HCT116 (cell line): ENCODE measurements around the gene ALDH1A1. TPM values are rescaled to one million over a fixed set of nuclear protein-coding genes. Genes with fewer than 3 reads are reported as not detected.

ENCODE experiments used
- ATAC-seq: fragments of 200-7000 bp; cut with Tn5 transposase; 2 replicates; pipeline ENCODE4 v1.9.1; 2020; ENCODE audit warnings: mild to moderate bottlenecking, moderate library complexity
- BruUV-seq: library from RNA; stranded (reverse); fragments of 400-500 nt; replicated peaks from 2 replicates; lab custom pipeline; 2021; lab: Mats Ljungman, UMichigan
- CTCF ChIA-PET: fragments of 300-600 bp; sonication (Branson Sonifier 250); formaldehyde crosslinking; loops from one replicate; lab custom pipeline; 2021; ENCODE audit warnings: antibody characterized with exemption; lab: Charles Lee
- POLR2A ChIA-PET: fragments of 300-600, 350-600 bp; sonication (Branson Sonifier 250); formaldehyde crosslinking; loops from one replicate; lab custom pipeline; 2021; ENCODE audit warnings: antibody characterized with exemption; lab: Charles Lee
- RAD21 ChIA-PET, 2 experiments: fragments of 300-600 bp; sonication (Branson Sonifier 250); formaldehyde crosslinking; loops; one replicate each; lab custom pipeline; 2023; ENCODE audit warnings: low total read pairs in 2 of 2; ENCODE audit not compliant: uncharacterized antibody in 2 of 2, unreplicated experiment in 2 of 2, low non-redundant PET in 1 of 2; lab: Charles Lee
- DNase-seq: peaks from one replicate; pipeline ENCODE4 v3.0.0-alpha.2; 2010; ENCODE audit warnings: low read depth, low spot score
- H2AFZ ChIP-seq: fragments of 200-600 bp; shearing (Covaris generic), sonication (generic); 2 replicates; pipeline ENCODE4 v1.6.1; 2017; ENCODE audit warnings: low read depth, mixed run types, mixed read lengths, antibody characterized with exemption, low read length; ENCODE audit not compliant: poor library complexity, severe bottlenecking
- H3K27ac ChIP-seq: 2 replicates; pipeline ENCODE4 v1.5.1; 2012; ENCODE audit warnings: low read depth, low read length
- H3K27me3 ChIP-seq: fragments of 200-600 bp; sonication (generic); 2 replicates; pipeline ENCODE4 v1.6.1; 2016; ENCODE audit warnings: mixed run types, low read length, mixed read lengths; ENCODE audit not compliant: insufficient read depth
- H3K36me3 ChIP-seq, 2 experiments: fragments of 200-500 bp in 1 of 2; fragments of 200-600 bp in 1 of 2; sonication (Bioruptor generic) in 1 of 2; sonication (generic) in 1 of 2; 2 replicates each; pipeline versions ENCODE4 v1.5.1 to v1.6.1; 2014 to 2016; ENCODE audit warnings: low read length in 2 of 2, inconsistent platforms in 1 of 2, mixed read lengths in 1 of 2, mixed run types in 1 of 2; ENCODE audit not compliant: insufficient read depth in 2 of 2, control insufficient read depth in 1 of 2
- H3K4me1 ChIP-seq, 2 experiments: fragments of 200-600 bp in 1 of 2; sonication (generic) in 1 of 2; 2 replicates each; pipeline versions ENCODE4 v1.5.1 to v1.6.1; 2012 to 2017; ENCODE audit warnings: low read length in 2 of 2, inconsistent platforms in 1 of 2, mild to moderate bottlenecking in 1 of 2, mixed read lengths in 1 of 2, mixed run types in 1 of 2, moderate library complexity in 1 of 2; ENCODE audit not compliant: insufficient read depth in 2 of 2, control insufficient read depth in 1 of 2
- H3K4me2 ChIP-seq: fragments of 200-600 bp; sonication (generic); 2 replicates; pipeline ENCODE4 v1.6.1; 2017; ENCODE audit warnings: mixed run types, low read length, mixed read lengths
- H3K4me3 ChIP-seq, 2 experiments: fragments of 200-600 bp in 1 of 2; sonication (generic) in 1 of 2; replicated peaks in 1 of 2; 2 replicates each; pipeline ENCODE4 v1.5.1; 2011 to 2016; ENCODE audit warnings: low read length in 2 of 2, control low read depth in 1 of 2, low read depth in 1 of 2, mild to moderate bottlenecking in 1 of 2, mixed read lengths in 1 of 2, mixed run types in 1 of 2
- H3K79me2 ChIP-seq: fragments of 200-600 bp; sonication (generic); 2 replicates; pipeline ENCODE4 v1.6.1; 2017; ENCODE audit warnings: mild to moderate bottlenecking, mixed run types, low read length, moderate library complexity, mixed read lengths; ENCODE audit not compliant: insufficient read depth
- H3K9ac ChIP-seq: fragments of 200-600 bp; sonication (generic); 2 replicates; pipeline ENCODE4 v1.6.1; 2016; ENCODE audit warnings: low read length, mixed read lengths
- H3K9me2 ChIP-seq: fragments of 200-600 bp; sonication (generic), shearing (Covaris generic); 2 replicates; pipeline ENCODE4 v1.6.1; 2017; ENCODE audit warnings: mixed run types, mild to moderate bottlenecking, moderate library complexity; ENCODE audit not compliant: insufficient read depth
- H3K9me3 ChIP-seq, 2 experiments: fragments of 200-500 bp in 1 of 2; fragments of 200-600 bp in 1 of 2; sonication (Bioruptor generic) in 1 of 2; sonication (generic) in 1 of 2; 2 replicates each; pipeline ENCODE4 v1.6.1; 2014 to 2017; ENCODE audit warnings: low read length in 2 of 2, mixed read lengths in 2 of 2, inconsistent platforms in 1 of 2, low read depth in 1 of 2, mild to moderate bottlenecking in 1 of 2, mixed run types in 1 of 2, moderate library complexity in 1 of 2; ENCODE audit not compliant: control insufficient read depth in 1 of 2, insufficient read depth in 1 of 2
- H4K20me1 ChIP-seq: fragments of 200-600 bp; sonication (generic), shearing (Covaris generic); 2 replicates; pipeline ENCODE4 v1.6.1; 2017; ENCODE audit warnings: mixed run types, mild to moderate bottlenecking, moderate library complexity; ENCODE audit not compliant: insufficient read depth
- CEBPB ChIP-seq: IDR thresholded peaks from 2 replicates; pipeline ENCODE4 v1.6.1; 2012; ENCODE audit warnings: low read depth
- CTCF ChIP-seq, 3 experiments: fragments of 200-600 bp in 1 of 3; sonication (generic) in 1 of 3; IDR thresholded peaks in 2 of 3; conservative IDR thresholded peaks in 1 of 3; 2 replicates each; pipeline ENCODE4 v1.5.1; 2012 to 2017; ENCODE audit warnings: low read depth in 2 of 3, low read length in 2 of 3, antibody characterized with exemption in 1 of 3, borderline replicate concordance in 1 of 3, control low read depth in 1 of 3, mild to moderate bottlenecking in 1 of 3, mixed read lengths in 1 of 3, mixed run types in 1 of 3, moderate library complexity in 1 of 3; ENCODE audit not compliant: insufficient read depth in 1 of 3
- ELF1 ChIP-seq: IDR thresholded peaks from 2 replicates; pipeline ENCODE4 v1.6.1; 2012; ENCODE audit warnings: low read depth, borderline replicate concordance
- POLR2AphosphoS5 ChIP-seq: IDR thresholded peaks from 2 replicates; pipeline ENCODE4 v1.6.1; 2011; ENCODE audit warnings: mild to moderate bottlenecking, low read depth, low read length, moderate library complexity
- RAD21 ChIP-seq: IDR thresholded peaks from 2 replicates; pipeline ENCODE4 v1.6.1; 2012; ENCODE audit warnings: low read depth, mild to moderate bottlenecking
- SIN3A ChIP-seq: IDR thresholded peaks from 2 replicates; pipeline ENCODE4 v1.6.1; 2012; ENCODE audit warnings: low read depth
- TCF7L2 ChIP-seq: IDR thresholded peaks from 2 replicates; pipeline ENCODE4 v1.7.0; 2011; ENCODE audit warnings: borderline replicate concordance, inconsistent platforms; ENCODE audit not compliant: insufficient read depth, insufficient read length; ENCODE audit errors: extremely low read depth
- intact Hi-C: fragments of 100-400 bp; cut with micrococcal nuclease; formaldehyde crosslinking; loops from 2 replicates; pipeline ENCODE4 v1.10.0; 2022
- total RNA-seq: library from RNA; stranded (reverse); gene quantifications from one replicate; pipeline ENCODE4 v1.2.1, GENCODE V29; 2021; ENCODE audit not compliant: unreplicated experiment

Gene ALDH1A1
- total RNA-seq, 1 experiment from 2014 or later = 0.44 TPM

GRCh38 chr9:72915659-72916058, 37.2 kb downstream of the ALDH1A1 start (continued):
- no peak for TF ChIP-seq RAD21

GRCh38 chr9:72914750-72915149, 38.1 kb downstream of the ALDH1A1 start:
- intact Hi-C loops = no loop called here
- no peak overlapping the region for H3K4me2 ChIP-seq
- TF ChIP-seq SIN3A (no peak), RAD21 (no peak), CTCF (IDR thresholded peaks at IDR 0.05 in 2 of 3, conservative IDR thresholded peaks at IDR 0.05 in 1 of 3; ENCODE audit: borderline replicate concordance in 1 of 3, insufficient read depth in 1 of 3, low read depth in 2 of 3, low read length in 2 of 3) (no peak), TCF7L2 (no peak), CEBPB (no peak), ELF1 (no peak), POLR2AphosphoS5 (no peak)
- TF ChIP-seq, all 23 proteins: peak for 0
- Histone ChIP-seq H3K27me3 (no peaks in the 10 kb centered on the region), H3K27ac (no peak overlapping the region), H4K20me1 (no peaks in the 10 kb centered on the region), H2AFZ (no peak overlapping the region), H3K79me2 (no peaks in the 10 kb centered on the region), H3K36me3 (no peaks in the 10 kb centered on the region), H3K9me2 (0 out of 2 replicates have a peak, but pooled peaks cover 3% of the 10 kb centered on the region), H3K9ac (no peak overlapping the region), H3K9me3 (no peaks in the 10 kb centered on the region), H3K4me1 (no peaks in the 10 kb centered on the region), H3K4me3 (no peak overlapping the region)
- POLR2A ChIA-PET = no interaction called here
- RAD21 ChIA-PET = no interaction called here
- BruUV-seq = no TSS peak
- DNase-seq (no peak), ATAC-seq (no peak)
- CTCF ChIA-PET = no interaction called here
